SIG-M5 treated with dmso at 0.1 percent for 504 hours (cell line): ENCODE results near the gene SLC18A2.
"Not testable (repeated sequence)": the region's sequence is repeated elsewhere in the genome, so short reads cannot be mapped to it uniquely, and the experiment has no call there.

ENCODE experiments used
- DNase-seq: peaks from one replicate; lab custom pipeline; 2025; ENCODE audit not compliant: unreplicated experiment; lab: John Stamatoyannopoulos, UW

Gene SLC18A2

GRCh38 chr10:117262291-117262902 is 21.5 kb downstream of the SLC18A2 start:
- no peak for DNase-seq

- DNase-seq, result no peak
These were observed 22.0 kb downstream of the SLC18A2 start for GRCh38 chr10:117262903-117263293.

GRCh38 chr10:117264782-117265181 is 23.9 kb downstream of the SLC18A2 start:
- no peak for DNase-seq

- no peak for DNase-seq
These were observed 25.5 kb downstream of the SLC18A2 start for GRCh38 chr10:117266400-117266799.

- no peak for DNase-seq
These were observed 25.9 kb downstream of the SLC18A2 start for GRCh38 chr10:117266812-117267211.

GRCh38 chr10:117268258-117268657 is 27.3 kb downstream of the SLC18A2 start:
- DNase-seq, result no peak

GRCh38 chr10:117268907-117269306 is 28.0 kb downstream of the SLC18A2 start:
- DNase-seq, result no peak

- no peak for DNase-seq
These were observed 30.5 kb downstream of the SLC18A2 start for GRCh38 chr10:117271427-117271826.

GRCh38 chr10:117272195-117273076 is 31.5 kb downstream of the SLC18A2 start:
- DNase-seq, result no peak

- no peak for DNase-seq
These were observed 33.1 kb downstream of the SLC18A2 start for GRCh38 chr10:117273980-117274379.

- DNase-seq, result no peak
These were observed 33.6 kb downstream of the SLC18A2 start for GRCh38 chr10:117274509-117274908.

GRCh38 chr10:117275121-117275520 is 34.2 kb downstream of the SLC18A2 start:
- no peak for DNase-seq

- DNase-seq, result no peak
These were observed 36.8 kb downstream of the SLC18A2 start for GRCh38 chr10:117277675-117278074.

GRCh38 chr10:117284716-117285494 is 44.0 kb downstream of the SLC18A2 start:
- DNase-seq, result no peak

- not testable (repeated sequence) for DNase-seq
These were observed 50.0 kb downstream of the SLC18A2 start for GRCh38 chr10:117290872-117291271.

GRCh38 chr10:117294039-117294645 is 53.2 kb downstream of the SLC18A2 start:
- DNase-seq, result no peak

GRCh38 chr10:117294735-117295134 is 53.8 kb downstream of the SLC18A2 start:
- DNase-seq, result no peak

GRCh38 chr10:117298219-117298618 is 57.3 kb downstream of the SLC18A2 start:
- DNase-seq, result no peak

GRCh38 chr10:117299435-117299834 is 58.5 kb downstream of the SLC18A2 start:
- DNase-seq, result no peak

- DNase-seq, result no peak
These were observed 59.8 kb downstream of the SLC18A2 start for GRCh38 chr10:117300671-117301070.

GRCh38 chr10:117303451-117303850 is 62.5 kb downstream of the SLC18A2 start:
- DNase-seq, result not testable (repeated sequence)
